Gastrocnemius medialis (tissue), 4 donors: Measurements from ENCODE around the gene ARHGAP28.

Experiments
- POLR2A ChIP-seq, 2 donors: fragments of 450-650 bp; IDR thresholded peaks; one replicate each; pipeline ENCODE4 v1.6.1; 2017; ENCODE audit warnings: antibody characterized with exemption in 2 of 2, mild to moderate bottlenecking in 2 of 2, moderate library complexity in 2 of 2
- TF ChIP-seq, protein P1 (sequence below), 5 experiments: fragments of 450-650 bp in 3 of 5; fragments of 200-600 bp in 2 of 5; sonication (generic) in 2 of 5; IDR thresholded peaks in 4 of 5; conservative IDR thresholded peaks in 1 of 5; 1 replicate in 4 of 5; 2 replicates in 1 of 5; pipeline ENCODE4 v1.5.1; 2016 to 2019; ENCODE audit warnings: antibody characterized with exemption in 5 of 5, mild to moderate bottlenecking in 3 of 5, moderate library complexity in 3 of 5

DNA sequence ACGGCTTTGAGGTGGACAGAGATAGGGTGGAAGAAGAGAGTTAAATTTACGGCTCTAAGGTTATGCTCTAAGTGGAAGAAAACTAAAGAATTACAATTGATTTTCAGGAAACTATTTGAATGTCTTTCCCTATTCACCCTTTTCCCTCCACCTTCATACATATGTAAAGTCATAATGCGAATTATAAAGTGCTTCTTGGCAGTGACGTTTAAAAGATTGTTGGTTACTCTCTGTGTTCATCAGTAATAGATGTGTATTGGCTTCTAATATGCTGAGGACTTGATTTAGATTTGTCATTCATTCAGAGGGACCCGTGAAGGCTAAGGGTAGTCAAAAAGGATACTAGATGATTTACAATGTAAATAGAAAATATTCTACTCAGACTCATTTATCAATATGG lies 63.9 kb downstream of the ARHGAP28 start:
- no peak for TF ChIP-seq POLR2A (IDR thresholded peaks at IDR 0.05)
- TF ChIP-seq, protein P1, sequence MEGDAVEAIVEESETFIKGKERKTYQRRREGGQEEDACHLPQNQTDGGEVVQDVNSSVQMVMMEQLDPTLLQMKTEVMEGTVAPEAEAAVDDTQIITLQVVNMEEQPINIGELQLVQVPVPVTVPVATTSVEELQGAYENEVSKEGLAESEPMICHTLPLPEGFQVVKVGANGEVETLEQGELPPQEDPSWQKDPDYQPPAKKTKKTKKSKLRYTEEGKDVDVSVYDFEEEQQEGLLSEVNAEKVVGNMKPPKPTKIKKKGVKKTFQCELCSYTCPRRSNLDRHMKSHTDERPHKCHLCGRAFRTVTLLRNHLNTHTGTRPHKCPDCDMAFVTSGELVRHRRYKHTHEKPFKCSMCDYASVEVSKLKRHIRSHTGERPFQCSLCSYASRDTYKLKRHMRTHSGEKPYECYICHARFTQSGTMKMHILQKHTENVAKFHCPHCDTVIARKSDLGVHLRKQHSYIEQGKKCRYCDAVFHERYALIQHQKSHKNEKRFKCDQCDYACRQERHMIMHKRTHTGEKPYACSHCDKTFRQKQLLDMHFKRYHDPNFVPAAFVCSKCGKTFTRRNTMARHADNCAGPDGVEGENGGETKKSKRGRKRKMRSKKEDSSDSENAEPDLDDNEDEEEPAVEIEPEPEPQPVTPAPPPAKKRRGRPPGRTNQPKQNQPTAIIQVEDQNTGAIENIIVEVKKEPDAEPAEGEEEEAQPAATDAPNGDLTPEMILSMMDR (IDR thresholded peaks at IDR 0.05 in 4 of 5, conservative IDR thresholded peaks at IDR 0.05 in 1 of 5): no peak
